Brain microvascular endothelial cell (primary cell): ENCODE measurements around the gene DNAL1.

Experiments used
- DNase-seq: peaks from one replicate; pipeline ENCODE4 v3.0.0-alpha.2; 2020
- H3K27ac ChIP-seq: fragments of 250-450 bp; sonication (Bioruptor Pico); 2 replicates; pipeline ENCODE4 v1.5.1; 2020; ENCODE audit warnings: mild to moderate bottlenecking, moderate library complexity
- H3K27me3 ChIP-seq: fragments of 250-450 bp; sonication (Bioruptor Pico); replicated peaks from 2 replicates; pipeline ENCODE4 v1.5.1; 2020; ENCODE audit warnings: mild to moderate bottlenecking
- H3K36me3 ChIP-seq: fragments of 250-450 bp; sonication (Bioruptor Pico); replicated peaks from 2 replicates; pipeline ENCODE4 v1.5.1; 2020; ENCODE audit warnings: mild to moderate bottlenecking
- H3K4me3 ChIP-seq: 2 replicates; pipeline ENCODE4 v1.5.1; 2011; ENCODE audit warnings: low read depth, mild to moderate bottlenecking, control low read depth, low read length, moderate library complexity
- in situ Hi-C: cut with HindIII; loops from 2 replicates; pipeline ENCODE4 v1.10.0; 2017; ENCODE audit warnings: low sequenced_read_pairs, low pct_ligation_motif_present
- TF ChIP-seq, protein P1 (sequence below): IDR thresholded peaks from 2 replicates; pipeline ENCODE4 v1.5.1; 2011; ENCODE audit warnings: low read depth, mild to moderate bottlenecking, moderate library complexity, low read length, control low read depth, inconsistent platforms; ENCODE audit errors: missing control alignments

Gene DNAL1

DNA sequence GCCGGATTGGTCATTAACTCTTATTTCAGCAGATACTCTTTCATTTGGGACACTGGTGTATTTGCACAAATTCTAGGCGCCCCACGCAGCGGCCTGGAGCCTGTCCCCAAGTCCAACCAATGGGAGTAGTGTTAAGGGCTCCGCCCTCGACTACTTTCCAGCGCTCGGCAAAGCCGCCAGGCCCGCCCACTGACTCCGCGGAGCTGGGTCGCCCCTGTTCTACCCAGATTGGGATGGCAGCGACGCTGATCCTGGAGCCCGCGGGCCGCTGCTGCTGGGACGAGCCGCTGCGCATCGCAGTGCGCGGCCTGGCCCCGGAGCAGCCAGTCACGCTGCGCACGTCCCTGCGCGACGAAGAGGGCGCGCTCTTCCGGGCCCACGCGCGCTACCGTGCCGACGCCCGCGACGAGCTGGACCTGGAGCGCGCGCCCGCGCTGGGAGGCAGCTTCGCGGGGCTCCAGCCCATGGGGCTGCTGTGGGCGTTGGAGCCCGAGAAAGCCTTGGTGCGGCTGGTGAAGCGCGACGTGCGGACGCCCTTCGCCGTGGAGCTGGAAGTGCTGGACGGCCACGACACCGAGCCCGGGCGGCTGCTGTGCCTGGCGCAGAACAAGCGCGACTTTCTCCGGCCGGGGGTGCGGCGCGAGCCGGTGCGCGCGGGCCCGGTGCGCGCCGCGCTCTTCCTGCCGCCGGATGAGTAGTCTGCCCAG lies 32.3 kb upstream of the DNAL1 start, which contains the start of gene ACOT6:
Gene ACOT6 (plus strand): TSS at position 179 of the 707 bp plus-strand sequence. CDS start 55 bp downstream, at position 234.
- H3K27me3 ChIP-seq = no peaks in the 10 kb centered on the region
- peak within 1 kb of the TSS; percentile 60 for H3K4me3 ChIP-seq
- peak within 1 kb of the TSS; percentile 30 for H3K27ac ChIP-seq
- peak; percentile 56 for DNase-seq
- TF ChIP-seq, protein P1, sequence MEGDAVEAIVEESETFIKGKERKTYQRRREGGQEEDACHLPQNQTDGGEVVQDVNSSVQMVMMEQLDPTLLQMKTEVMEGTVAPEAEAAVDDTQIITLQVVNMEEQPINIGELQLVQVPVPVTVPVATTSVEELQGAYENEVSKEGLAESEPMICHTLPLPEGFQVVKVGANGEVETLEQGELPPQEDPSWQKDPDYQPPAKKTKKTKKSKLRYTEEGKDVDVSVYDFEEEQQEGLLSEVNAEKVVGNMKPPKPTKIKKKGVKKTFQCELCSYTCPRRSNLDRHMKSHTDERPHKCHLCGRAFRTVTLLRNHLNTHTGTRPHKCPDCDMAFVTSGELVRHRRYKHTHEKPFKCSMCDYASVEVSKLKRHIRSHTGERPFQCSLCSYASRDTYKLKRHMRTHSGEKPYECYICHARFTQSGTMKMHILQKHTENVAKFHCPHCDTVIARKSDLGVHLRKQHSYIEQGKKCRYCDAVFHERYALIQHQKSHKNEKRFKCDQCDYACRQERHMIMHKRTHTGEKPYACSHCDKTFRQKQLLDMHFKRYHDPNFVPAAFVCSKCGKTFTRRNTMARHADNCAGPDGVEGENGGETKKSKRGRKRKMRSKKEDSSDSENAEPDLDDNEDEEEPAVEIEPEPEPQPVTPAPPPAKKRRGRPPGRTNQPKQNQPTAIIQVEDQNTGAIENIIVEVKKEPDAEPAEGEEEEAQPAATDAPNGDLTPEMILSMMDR = no peak
- H3K36me3 ChIP-seq = no peaks in the 10 kb centered on the region
- in situ Hi-C loops = no loop called here

GRCh38 chr14:73613046-73613383 lies 31.8 kb upstream of the DNAL1 start:
- Histone ChIP-seq H3K27ac (no peak overlapping the region), H3K27me3 (no peaks in the 10 kb centered on the region), H3K36me3 (no peaks in the 10 kb centered on the region), H3K4me3 (peak overlapping the region; percentile 60)
- TF ChIP-seq, protein P1 = no peak
- in situ Hi-C loops = no loop called here
- no peak for DNase-seq

DNA sequence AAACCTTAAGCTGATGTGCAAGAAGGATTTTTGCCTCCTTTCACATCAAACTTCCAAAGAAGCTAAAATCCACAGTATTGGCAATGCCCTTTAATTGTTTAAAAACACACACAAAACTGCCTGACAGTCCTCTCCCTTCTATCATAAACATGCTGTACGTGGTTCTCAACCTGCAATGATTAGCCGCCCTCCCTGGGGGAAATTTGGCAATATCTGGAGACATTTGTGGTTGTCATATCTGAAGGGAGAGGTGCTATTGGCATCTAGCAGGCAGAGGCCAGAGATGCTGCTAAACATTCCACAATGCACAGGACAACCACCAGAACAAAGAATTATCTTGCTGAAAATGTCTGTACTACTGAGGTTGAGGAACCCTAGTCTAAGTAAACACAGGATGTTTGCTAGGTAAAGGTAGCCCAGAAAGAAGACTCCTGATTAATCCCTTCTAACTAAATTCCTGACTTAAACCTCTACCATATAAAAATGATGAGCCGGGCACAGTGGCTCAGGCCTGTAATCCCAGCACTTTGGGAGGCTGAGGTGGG lies 31.3 kb upstream of the DNAL1 start:
- in situ Hi-C loops = no loop called here
- Histone ChIP-seq H3K27me3 (no peaks in the 10 kb centered on the region), H3K27ac (no peak overlapping the region), H3K4me3 (no peak overlapping the region), H3K36me3 (no peaks in the 10 kb centered on the region)
- DNase-seq = no peak
- TF ChIP-seq, protein P1 = no peak

- in situ Hi-C loops = no loop called here
- H3K27ac ChIP-seq = no peak overlapping the region
- TF ChIP-seq, protein P1 = no peak
- no peak overlapping the region for H3K4me3 ChIP-seq
- no peaks in the 10 kb centered on the region for H3K36me3 ChIP-seq
- no peaks in the 10 kb centered on the region for H3K27me3 ChIP-seq
- DNase-seq = no peak
Measured at GRCh38 chr14:73616831-73617230, 28.0 kb upstream of the DNAL1 start.

DNA sequence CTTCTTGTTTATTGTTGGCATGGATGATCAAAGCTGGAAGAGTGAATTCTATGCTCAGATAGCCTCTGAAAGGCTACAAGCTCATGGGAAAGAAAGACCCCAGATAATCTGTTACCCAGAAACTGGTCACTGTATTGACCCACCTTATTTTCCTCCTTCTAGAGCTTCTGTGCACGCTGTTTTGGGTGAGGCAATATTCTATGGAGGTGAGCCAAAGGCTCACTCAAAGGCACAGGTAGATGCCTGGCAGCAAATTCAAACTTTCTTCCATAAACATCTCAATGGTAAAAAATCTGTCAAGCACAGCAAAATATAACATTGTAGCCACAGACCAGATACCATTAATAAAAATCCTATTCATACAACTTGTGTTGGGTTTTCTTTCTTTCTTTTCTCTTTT lies 25.3 kb upstream of the DNAL1 start:
- in situ Hi-C loops = no loop called here
- DNase-seq = no peak
- Histone ChIP-seq H3K36me3 (no peaks in the 10 kb centered on the region), H3K27me3 (no peaks in the 10 kb centered on the region), H3K4me3 (no peak overlapping the region), H3K27ac (no peak overlapping the region)
- TF ChIP-seq, protein P1 = no peak
